GM18508 (cell line): ENCODE measurements around the gene EMP1.

ENCODE experiments used
- ATAC-seq: cut with Tn5 transposase; IDR thresholded peaks from one replicate; pipeline ENCODE4 v1.9.1; 2021; ENCODE audit warnings: moderate number of reproducible peaks; ENCODE audit not compliant: insufficient read depth, unreplicated experiment

Gene EMP1

GRCh38 chr12:13171921-13172859 is 24.3 kb upstream of the EMP1 start:
- no peak for ATAC-seq

- ATAC-seq = peak; percentile 87
Measured at GRCh38 chr12:13173012-13173932, 23.3 kb upstream of the EMP1 start.

GRCh38 chr12:13175499-13175898 is 21.0 kb upstream of the EMP1 start:
- ATAC-seq = no peak

- no peak for ATAC-seq
Measured at GRCh38 chr12:13176256-13176655, 20.3 kb upstream of the EMP1 start.

GRCh38 chr12:13177373-13177772 is 19.2 kb upstream of the EMP1 start:
- no peak for ATAC-seq

DNA sequence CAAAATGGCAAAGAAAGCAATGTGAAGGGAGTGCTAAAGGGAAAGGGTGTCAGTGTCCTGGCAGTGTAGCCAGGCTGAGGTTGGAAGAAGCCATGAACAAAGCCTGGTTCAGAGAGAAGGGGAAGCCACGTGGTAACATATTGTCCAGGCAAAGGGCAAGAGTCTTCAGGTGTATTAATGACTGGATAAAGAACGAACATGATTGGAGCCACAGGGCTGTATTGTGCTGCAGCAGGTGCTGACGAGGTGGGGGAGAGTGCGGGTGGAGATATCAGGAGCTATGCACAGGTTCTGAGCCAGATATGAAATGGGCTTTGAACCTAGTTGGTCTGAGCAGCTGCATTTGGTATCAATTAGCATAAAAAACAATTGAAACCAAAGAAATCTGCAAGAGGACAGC is 18.6 kb upstream of the EMP1 start:
- no peak for ATAC-seq

- ATAC-seq = no peak
Measured at GRCh38 chr12:13178568-13179210, 17.8 kb upstream of the EMP1 start.

DNA sequence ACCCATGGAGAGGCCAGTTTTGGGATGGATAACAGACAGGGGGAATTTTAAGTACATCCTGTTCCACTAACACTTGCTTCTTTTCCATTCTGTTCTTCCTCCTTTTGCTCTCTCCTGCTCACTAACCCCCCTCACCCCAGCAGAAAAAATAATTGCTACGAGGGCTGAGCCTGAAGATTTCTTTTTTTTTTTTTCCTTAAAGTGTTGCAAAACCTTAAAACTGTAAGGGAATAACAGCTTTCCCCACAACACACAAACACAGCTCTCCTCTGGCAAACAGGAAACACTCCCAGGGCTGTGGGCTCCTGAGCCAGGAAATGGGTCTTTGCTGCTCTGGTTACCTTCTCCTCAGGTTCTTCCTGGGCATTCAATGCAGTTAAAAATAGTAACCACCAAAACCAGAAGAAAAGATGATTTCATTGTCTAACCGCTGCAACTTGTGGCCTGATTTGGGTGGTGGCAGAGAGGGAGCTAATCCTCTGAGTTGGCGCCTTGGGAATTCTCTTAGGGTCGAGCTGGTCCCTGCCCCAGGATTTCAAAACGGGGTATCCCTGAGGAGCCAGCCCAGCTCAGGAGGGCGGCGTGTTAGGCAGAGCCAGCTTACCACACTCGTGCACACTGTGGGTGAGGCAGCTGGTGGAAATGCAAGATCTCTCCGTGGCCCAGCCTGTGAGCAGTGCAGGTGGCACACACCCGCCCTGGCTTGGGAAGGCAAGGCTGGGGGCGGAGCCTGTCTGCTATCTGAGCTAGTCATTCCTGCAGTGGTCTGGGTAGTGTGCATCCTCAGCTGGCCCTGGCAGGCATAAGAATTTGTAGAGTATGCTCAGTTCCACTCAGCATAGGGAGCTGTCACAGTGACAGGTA is 17.1 kb upstream of the EMP1 start:
- no peak for ATAC-seq

DNA sequence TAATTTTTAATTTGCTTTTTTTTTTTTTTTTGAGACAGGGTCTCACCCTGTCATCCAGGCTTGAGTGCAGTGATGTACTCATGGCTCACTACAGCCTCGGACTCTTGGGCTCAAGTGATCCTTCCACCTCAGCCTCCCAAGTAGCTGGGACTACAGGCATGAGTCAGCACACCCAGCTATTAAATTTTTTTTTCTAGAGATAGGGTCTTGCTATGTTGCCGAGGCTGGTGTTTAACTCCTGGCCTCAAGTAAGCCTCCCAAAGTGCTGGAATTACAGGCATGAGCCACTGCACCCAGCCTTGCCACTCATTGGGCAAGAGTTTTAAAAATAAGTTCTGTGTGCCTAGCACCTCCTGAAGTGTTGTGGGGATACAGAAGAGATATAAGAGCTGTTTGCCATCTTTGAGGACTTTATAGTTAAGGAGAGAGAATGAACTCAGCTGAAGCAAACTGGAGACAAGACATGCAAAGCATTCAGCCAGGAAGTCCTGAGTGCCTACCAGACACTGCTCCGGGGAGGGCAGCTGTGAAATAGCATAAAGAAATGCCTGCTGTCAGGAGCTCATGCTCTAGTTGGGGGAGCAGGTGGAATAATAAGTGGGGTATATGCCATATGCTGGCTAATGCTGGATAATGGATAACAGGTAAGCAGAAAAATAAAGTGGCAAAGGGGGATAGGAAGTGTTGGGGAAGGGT is 15.0 kb upstream of the EMP1 start:
- no peak for ATAC-seq

GRCh38 chr12:13182881-13183280 is 13.6 kb upstream of the EMP1 start:
- no peak for ATAC-seq

GRCh38 chr12:13183620-13184019 is 12.9 kb upstream of the EMP1 start:
- ATAC-seq = no peak

DNA sequence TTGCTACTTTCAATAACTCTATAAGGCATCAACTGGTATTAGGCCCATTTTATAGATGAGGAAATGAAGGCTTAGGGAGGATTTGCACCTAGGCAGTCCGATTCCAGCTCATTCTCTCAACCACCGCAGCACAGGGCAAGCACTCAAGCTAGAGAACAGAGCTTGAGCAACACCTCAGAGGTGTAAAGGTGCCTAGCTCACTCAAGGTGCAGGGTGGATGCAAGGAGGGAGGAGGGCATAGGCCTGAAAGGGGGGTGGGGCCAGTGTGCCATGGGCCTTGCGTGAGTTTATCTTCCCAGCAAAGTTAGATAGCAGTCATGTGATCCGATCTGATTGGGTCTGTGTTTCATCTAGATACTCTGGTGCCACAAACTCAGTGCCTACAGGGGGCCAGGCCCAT is 10.2 kb upstream of the EMP1 start:
- no peak for ATAC-seq

GRCh38 chr12:13187399-13187798 is 9.1 kb upstream of the EMP1 start:
- no peak for ATAC-seq

DNA sequence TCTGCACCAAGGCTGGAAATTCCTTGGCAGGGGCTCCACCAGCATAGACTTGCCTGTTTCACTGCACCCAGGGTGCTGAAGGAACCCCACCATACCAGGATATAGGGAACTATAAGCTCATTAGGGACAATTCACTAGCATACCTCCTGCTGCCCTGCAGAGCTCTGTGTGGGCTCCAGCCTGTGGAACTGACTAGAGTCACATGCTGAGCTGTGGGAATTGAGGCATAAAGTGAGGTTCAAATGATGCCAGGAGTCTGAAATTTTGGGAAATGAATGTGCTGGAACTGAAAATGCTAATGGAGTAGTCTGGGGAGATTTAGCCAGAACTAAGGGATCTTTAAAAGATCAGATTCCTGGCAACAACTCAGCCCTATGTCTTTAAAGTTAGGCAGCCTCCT is 7.3 kb upstream of the EMP1 start:
- ATAC-seq = no peak

GRCh38 chr12:13190275-13190674 is 6.3 kb upstream of the EMP1 start:
- ATAC-seq = no peak

DNA sequence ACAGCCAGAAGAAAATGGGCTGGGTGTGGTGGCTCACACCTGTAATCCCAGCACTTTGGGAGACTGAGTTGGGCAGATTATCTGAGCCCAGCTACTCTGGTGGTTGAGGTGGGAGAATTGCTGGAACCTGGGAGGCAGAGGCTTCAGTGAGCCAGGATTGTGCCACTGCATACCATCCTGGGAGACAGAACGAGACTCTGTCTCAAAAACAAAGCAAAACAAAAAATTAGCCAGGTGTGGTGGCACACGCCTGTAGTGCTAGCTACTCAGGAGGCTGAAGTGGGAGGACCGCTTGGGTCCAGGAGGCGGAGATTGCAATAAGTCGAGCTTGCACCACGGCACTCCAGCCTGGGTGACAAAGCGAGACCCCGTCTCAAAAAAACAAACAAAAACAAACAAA is 3.8 kb upstream of the EMP1 start:
- no peak for ATAC-seq

DNA sequence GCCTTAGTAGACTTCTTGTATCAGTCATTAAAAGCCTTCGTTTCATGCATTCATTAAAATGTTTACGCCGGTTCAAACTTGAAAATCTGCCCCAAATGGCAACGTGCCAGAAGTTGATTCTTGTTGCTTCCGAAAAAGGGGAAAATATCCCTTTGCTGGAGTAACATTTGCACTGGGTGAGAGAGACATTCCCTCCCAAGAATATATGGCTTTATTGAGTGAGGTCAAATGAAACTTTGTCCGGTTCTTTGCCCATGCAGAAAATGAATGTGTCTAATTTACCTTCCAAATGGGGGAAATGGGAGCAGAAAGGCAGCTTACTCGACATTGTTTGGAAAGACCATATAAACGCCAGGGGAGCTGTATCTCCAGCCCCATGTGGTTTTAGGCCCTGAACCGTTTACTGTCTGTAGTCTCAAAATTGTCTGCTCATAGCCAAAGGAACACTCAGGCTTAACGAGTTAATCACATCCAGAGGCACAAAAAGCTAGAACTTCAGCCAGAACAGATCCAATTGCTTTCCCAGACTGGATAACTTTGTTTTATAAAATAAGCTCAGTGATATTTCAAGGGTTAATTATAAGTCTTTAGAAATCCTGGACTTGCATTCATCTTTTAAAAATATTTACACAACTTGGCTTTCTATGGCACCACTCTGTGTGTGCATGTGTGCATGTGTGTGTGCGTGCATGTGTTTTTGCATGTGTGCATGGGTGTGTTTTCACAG is 2.9 kb upstream of the EMP1 start:
- ATAC-seq = no peak

GRCh38 chr12:13194401-13195110 is 2.0 kb upstream of the EMP1 start:
- ATAC-seq = no peak
